Raji (cell line): ENCODE data around the gene RFC5.

Source experiments
- POLR2A ChIP-seq: IDR thresholded peaks from 2 replicates; pipeline ENCODE4 v1.6.1; 2011; ENCODE audit warnings: low read depth, low read length, control low read depth; ENCODE audit not compliant: insufficient read depth

RFC5 gene

DNA sequence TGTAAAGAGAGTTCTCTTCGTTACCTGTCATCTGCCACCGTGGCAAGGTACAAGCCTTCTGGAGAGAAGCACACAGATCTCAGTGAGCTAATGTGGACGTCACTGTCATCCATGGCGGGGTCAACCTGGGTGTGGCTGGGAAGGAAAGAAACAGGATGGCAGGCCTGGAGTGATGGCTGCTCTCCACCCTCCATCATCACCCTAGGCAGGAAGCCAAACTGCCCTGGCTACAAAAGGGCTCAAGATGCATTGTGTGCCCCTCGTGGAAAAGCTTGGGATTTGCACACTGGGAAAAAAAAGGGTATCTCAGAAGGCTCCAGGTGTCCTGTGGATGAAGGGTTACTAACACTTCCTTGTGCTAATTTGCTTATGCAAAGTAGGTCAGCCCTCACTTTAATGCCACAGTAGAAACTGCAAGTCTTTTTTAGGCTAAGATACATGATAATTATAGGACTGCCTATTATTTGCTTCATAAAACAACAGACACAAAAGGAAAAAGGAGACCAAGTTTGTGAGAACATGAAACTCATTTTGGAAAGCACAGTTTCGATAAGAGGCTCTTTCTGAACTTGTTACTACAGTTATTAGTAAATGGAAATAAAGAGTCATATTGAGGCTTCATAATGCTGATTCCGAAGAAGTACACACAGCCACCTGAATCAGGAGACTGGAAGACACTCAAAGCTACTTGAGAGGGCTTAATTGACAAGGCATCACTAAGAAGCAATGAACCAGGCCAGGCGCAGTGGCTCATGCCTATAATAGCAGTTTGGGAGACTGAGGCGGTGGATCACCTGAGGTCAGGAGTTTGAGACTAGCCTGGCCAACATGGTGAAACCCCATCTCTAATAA, 18.9 kb downstream of the RFC5 start:
- no peak for TF ChIP-seq POLR2A

- no peak for TF ChIP-seq POLR2A
These were observed 20.3 kb downstream of the RFC5 start for GRCh38 chr12:118036672-118037411.

- TF ChIP-seq POLR2A = no peak
These were observed 21.6 kb downstream of the RFC5 start for GRCh38 chr12:118038137-118038536.

GRCh38 chr12:118042091-118042490, 25.6 kb downstream of the RFC5 start:
- TF ChIP-seq POLR2A = no peak

DNA sequence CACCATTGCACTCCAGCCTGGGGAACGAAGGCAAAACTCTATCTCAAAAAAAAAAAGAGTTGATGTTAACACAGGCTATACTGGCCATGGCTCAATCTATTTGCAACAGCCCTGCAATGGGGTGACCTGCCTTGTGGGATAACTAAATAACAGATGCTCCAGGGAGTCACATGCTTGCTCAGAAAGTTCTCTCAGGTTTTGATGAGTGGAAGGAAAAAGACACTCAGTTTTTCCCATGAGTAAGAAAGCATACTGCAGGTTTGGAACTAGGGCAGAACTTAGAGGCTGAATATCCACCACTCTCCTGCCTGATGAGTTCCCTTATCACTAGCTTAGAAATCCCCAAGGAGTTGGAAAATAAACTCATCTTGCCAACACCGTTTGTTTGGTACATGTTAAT, 27.6 kb downstream of the RFC5 start:
- no peak for TF ChIP-seq POLR2A

GRCh38 chr12:118044577-118044976, 28.1 kb downstream of the RFC5 start:
- no peak for TF ChIP-seq POLR2A

- TF ChIP-seq POLR2A = no peak
These were observed 29.9 kb downstream of the RFC5 start for GRCh38 chr12:118046430-118046829.

DNA sequence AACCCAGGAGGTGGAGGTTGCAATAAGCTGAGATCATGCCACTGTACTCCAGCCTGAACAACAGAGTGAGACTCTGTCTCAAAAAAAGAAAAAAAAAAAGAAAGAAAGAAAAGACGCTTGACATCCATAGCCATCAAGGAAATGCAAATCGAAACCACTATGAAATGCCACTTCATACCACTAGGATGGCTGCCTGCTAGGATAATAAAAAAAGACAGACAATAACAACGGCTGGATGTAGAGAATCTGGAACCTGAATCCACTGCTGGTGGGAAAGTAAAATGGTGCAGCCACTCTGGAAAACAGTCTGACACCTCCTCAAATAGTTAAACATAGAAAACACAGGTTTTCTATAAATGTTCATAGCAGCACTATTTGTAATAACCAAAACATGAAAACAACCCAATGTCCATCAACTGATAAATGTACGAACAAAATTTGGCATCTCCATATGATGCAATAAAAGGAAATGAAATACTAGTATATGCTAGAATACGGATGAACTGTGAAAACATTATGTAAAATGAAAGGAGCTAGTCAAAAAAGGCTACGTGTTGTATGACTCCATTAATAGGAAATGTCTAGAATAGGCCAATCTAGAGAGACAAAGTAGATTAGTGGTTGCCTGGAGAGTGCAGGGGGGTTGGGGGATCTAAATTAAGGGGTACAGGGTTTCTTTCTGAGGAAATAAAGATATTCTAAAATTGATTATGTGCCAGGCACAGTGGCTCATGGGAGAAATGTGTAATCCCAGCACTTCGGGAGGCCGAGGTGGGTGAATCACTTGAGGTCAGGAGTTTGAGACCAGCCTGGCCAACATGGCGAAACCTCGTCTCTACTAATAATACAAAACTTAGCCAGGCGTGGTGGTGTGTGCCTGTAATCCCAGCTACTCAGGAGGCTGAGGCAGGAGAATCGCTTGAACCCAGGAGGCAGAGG, 34.7 kb downstream of the RFC5 start:
- no peak for TF ChIP-seq POLR2A

GRCh38 chr12:118052324-118053070, 36.0 kb downstream of the RFC5 start:
- no peak for TF ChIP-seq POLR2A

DNA sequence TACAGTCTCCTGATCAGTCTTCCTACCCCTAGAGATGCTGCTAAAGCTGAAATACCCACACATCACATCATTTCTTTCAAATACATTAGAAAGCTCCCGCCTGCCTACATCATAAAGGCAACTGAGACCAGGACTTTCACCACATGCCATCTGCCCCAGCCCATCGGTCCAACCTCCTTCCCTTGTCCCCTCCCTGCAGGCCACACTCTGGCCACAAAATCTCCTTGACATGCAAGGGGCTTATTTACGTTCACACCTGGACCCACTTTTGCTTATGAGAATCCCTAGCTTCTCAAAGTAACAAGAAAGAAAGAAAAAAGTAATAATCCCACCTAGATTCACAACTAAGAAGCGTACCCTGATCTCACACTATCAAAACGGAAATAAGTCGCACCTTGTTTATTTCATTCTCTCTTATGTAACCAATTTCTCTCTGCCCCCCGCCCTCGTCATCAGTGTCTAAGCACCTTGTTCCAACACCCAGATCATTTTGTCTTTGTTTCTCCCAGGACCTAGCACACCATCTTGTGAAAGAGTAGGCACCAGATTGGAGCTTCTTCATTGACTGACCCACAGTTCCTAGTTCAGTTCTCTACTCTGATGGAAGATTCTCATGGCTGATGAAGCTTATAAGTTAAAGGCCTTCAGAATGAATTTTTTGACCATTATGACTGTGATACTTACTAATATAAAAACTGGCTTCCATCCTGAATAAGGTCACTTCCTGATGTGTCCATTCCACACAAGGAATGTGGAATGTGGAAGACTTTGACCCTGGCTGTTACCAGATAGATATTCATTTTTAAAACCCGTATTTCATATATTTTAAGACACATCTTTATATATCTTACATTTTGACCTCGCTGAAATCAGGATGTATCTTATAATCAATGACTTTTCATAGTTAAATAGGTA, 36.8 kb downstream of the RFC5 start:
- no peak for TF ChIP-seq POLR2A

DNA sequence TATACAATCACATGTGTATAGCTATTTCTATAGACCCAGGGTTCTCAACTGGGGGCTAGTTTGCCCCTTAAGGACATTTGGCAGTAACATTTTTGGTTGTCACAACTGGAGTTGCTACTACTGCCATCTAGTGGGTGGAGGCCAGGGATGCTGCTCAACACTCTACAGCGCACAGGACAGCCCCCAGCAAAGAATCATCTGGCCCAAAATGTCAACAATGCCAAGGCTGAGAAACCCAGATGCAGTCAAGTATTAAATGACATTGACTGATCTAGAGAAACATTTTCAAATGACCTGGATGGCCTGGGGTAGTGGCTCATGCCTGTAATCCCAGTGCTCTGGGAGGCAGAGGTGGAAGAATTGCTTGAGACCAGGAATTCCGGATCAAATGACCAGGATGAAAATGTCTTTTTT, 38.6 kb downstream of the RFC5 start:
- no peak for TF ChIP-seq POLR2A

GRCh38 chr12:118055865-118056773, 39.6 kb downstream of the RFC5 start:
- no peak for TF ChIP-seq POLR2A
